Stimulated activated CD8-positive, alpha-beta memory T cell treated with anti-CD3 and anti-CD28 coated beads, Interleukin-7, amount 100 ng/mL, for 24 hours (primary cell): ENCODE data around the gene HAVCR2.

Experiments used
- DNase-seq: peaks from one replicate; pipeline ENCODE4 v3.0.0-alpha.2; 2020; ENCODE audit warnings: low read depth

HAVCR2 gene

DNA sequence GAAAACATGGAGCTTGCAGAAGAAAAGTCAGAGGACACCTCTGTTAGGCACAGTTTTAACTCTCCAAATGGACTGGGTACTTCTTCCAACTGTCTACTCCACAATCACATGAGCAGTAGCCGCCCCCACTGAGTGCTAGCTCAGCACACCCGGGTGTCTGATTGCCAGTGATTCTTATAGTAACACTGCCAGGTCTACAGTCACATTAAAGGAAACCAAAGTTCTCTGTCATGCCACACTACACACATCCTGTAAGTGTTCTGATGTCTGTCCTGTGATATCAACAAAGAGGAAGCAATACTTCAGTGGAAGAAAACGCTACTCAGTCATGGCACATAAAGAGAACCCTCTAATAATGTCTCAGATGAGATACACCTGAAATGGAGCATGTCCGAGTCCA, at the start of gene HAVCR2:
Gene HAVCR2 (minus strand): TSS at position 69 of the 400 bp plus-strand sequence. CDS start 61 bp downstream, at position 8.
- no peak for DNase-seq

DNA sequence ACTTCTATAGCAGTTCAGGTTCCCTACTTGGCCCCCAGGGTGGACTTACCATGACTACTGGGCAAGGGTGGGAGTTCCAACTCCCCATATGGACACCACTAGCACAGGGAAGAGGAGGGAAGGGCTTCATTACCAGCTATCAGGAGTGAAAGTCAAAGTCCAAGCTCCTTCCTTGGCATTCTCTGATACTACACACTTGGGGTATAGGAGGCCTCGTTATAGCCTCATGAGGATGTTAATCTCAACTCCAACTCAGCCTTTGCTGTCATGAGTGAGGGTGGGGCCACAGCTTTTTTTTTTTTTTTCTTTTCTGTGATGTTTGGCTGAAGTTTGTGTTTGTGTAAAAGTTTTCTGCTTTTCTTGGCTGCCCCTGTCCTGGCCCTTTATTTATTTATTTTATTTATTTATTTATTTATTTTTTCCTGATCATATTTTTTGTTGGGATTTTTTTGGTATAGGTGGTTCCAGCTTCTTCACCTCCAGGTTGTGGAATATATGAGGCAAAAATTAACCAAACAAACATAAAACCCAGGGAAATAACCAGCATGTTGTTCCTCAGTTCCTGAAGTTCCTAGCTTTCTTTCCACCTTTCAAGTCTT, 48.5 kb upstream of the HAVCR2 start:
- DNase-seq = no peak

DNA sequence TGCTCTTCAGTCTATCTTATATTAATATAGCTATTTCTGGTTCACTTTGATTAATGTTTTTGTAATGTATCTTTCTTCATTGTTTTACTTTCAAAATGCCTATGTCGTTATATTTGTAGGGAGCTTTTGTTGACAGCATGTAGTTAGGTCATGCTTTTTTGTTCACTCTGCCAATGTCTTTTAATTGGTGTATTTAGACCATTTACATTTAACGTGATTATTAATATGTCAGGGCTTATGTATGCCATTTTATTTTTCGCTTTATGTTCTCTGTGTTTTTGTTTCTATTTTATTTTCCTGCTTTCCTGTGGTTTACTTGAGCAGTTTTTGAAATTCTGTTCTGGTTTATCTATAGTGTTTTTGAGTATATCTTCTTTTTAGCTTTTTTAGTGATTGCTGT, 46.5 kb upstream of the HAVCR2 start:
- DNase-seq = no peak

DNA sequence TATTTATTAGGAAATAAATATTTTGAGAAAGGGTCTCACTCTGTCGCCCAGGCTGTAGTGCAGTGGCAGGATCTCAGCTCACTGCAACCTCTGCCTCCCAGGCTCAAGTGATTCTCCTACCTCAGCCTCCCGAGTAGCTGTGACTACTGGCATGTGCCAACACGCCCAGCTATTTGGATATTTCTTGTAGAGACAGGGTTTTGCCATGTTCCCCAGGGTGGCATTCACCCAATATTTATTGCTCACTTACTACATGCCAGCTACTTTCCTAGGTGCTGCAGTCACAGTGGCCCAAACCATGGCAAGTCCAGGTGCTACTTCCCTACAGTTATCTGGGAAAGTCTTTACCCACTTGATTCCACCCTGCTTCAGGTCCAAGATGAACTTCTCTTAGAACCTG, 42.2 kb upstream of the HAVCR2 start:
- DNase-seq = no peak

DNA sequence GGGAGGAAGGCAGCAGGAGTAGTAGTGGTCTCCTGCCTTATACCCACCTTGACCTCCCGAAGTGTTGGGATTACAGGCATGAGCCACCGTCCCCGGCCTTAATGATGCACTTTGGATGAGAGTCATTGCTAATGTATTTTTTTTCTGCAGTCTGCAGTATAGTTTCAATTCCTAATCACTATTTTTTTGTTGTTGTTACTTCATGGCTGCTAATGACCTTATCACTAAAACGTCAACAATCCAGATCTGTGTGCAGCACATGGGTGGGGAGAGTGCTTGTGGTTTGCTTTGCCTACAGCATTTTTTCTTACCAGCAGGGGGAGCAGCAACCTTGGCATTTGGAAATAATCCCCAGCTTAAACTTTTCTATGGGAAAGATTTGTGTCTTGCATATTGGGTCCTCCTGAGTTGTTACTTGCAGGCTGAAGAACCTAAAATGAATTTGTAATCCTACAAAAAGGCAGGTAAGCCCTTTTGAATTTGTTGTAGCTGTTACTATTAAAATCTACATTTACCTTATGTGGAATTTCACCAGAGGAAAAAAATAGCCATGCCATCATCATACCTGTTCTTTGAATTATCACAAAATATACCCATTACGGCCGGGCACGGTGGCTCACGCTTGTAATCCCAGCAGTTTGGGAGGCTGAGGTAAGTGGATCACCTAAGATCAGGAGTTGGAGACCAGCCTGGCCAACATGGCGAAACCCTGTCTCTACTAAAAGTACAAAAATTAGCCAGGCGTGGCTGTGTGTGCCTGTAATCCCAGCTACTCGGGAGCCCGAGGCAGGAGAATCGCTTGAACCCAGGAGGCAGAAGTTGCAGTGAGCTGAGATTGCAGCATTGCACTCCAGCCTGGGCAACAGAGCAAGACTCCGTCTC, 40.1 kb upstream of the HAVCR2 start:
- peak; percentile 61 for DNase-seq

DNA sequence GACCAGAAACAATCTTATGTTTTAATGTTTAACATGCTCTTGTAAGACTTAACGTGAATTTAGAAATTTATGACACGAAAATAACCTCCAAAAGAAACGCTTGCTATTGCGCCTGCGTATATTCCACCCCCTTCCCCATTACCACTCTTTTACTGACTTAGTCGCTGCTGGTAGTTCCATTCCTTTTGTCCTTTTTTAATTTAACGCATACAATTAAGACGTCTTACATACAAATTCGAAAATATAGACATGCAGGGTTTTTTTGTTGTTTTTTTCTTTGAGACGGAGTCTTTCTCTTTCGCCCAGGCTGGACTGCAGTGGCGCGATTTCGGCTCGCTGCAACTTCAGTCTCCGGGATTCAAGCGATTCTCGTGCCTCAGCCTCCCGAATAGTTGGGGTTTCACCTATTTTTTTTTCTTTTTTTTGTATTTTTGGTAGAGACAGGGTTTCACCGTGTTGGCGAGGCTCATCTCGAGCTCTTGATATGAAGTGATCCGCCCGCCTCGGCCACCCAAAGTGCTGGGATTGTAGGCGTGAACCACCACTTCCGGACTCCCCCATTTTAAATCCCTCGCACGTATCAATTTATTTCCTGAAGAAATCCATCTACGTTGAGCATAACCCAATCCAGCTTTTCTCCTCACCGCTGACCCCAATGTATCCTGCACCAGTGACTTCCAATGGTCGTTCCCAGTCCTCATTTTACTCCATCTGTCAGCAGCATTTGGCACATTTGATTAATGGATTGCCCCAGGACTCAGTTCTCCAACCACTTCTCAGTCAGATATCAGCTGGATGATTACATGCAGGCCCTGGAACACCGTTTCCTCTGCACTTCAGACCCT, 34.5 kb upstream of the HAVCR2 start:
- no peak for DNase-seq

DNA sequence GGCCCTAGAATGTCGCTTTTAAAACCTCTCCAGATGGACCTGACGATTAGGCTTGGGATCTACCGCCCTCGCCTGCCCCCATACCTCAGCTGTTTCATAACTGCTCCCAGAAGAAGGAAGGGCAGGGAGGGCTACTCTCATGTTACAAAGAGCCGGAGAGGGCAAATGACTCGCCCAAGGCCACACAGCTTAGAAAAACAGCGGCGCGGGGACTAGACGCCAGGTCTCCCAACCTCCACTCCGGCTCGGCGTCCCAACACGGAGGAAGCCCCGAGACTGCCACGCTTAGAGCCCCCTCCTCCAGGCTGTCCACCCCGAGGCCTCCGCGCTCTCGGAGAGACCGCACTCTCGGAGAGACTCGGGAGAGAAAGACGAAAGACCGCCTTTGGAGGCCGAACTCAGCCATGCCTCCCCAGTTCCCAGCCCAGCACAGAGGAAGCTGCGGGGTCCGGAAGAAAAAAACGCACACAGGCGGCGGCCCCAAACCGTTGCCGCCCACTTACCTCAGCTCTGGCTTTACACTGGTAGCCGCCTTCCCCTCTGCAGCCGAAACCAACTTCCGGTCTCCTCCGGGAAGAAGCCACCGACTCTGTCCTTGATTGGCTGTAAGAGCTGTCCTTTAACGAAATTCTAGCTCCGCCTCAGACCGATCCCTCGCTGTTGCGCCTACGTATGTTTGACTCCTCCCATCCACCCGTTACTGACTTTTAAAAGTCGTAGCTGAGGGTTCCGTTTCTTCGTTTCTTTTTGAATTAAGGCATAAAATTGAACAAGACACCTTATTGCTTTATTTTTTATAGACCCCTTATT, 33.7 kb upstream of the HAVCR2 start, which contains the start of gene MED7:
Gene MED7 (minus strand): TSS at position 549 of the 810 bp plus-strand sequence. CDS start 3,434 bp downstream, outside the sequence.
- peak; percentile 66 for DNase-seq

DNA sequence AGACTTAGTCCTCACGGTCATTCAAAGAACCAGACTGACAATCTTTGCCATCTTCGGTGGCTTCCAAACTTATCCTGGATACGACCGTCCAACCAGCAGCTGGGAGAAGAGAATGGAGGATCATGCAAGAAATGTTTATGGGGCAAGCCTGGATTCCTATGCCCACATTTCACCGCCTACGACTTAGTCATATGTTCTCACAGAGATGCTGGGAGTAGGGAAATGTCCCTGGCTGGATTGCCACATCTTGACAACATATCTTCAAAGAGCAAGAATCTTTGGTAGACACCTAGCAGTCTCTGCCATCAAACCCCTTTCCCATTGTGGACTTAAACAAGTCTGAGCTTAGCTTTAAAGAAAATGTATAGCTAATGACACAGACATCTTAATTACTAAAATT, 28.8 kb upstream of the HAVCR2 start:
- DNase-seq = no peak

DNA sequence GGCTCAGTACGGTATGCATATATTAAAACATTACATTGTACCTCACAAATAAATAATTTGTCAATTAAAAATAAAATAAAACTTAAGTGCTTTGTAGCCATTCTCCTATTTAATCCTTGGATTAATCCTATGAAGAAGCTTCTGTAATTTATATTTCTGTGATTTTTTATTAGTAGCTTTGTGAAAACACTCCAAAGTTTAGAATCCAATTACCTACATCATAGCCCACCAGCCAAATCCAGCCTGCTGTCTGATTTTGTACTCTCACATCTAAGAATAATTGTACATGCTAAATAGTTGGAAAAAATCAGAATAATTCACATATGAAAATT, 23.4 kb upstream of the HAVCR2 start:
- no peak for DNase-seq

DNA sequence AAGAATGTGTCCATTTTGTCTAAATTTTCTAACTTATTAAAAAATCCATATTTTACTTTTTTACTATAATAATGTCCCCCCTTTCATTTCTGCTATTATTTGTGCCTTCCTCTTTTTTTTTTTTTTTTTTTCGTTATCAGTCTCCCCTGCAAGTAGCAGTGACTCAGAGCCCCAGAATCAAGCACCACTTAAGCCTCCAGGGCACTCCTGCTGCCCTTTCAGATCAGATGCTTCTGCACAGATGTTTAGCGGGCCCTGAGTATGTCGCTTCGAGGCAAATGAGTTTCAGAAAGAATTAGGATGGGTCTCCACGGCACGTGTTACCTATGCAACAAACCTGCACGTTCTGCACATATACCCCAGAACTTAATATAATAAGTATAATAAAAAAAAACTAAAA, 22.1 kb upstream of the HAVCR2 start:
- DNase-seq = no peak

DNA sequence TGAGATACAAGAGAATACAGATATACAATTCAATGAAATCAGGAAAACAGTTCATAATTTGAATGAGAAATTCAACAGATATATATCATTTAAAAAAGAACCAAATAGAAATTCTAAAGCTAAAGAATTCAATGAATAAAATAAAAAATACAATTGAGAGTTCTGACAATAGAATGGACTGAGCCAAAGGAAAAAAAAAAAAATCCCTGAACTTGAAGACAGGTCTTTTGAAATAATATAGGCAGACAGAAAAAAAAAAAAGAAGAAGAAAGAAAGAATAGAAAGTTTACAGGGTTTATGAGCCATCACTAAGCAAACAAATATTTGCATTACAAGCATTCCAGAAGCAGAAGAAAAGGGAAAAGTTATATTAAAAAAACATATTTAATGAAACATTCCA, 12.9 kb upstream of the HAVCR2 start:
- no peak for DNase-seq

DNA sequence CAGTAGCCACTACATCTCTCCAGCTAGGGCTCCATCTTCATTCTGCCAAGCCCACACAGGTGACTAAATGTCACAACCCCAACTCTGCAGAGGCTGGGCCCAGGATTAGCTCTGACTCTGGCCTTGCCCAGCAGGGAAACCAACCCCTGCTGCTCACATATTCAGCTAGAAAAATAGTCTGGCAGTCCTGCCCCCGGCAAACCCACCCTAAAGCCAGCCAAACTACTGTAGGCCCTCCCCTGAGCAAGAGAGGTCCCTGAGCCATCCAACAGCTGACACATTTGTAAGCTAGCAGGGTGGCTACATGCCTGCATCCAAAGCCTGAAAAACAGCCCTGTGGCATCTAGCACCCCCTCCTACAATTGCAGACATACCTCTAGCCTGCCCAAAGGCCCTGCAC, 11.3 kb upstream of the HAVCR2 start:
- no peak for DNase-seq

DNA sequence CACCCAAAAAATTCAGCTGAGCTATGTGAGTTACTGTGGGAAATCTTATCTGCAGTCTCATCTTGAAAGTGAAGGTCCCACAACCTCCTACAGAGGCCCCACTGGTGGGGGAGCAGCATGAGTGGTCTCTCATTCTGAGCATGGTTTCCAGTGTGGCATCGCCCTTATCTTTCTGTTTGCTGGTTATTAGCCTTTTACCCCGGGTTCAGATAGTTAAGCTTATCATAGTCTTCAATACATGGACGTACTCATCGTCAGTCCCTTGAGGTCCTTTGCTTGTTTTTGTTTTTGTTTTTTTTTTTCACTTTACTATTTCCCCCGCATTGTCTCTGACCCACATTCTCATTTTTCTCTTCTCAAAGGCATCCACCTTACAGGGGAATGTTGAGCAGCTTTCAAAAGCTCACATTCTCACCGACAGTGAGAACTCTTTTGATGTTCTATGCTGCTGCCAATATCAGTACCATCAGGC, 7.7 kb upstream of the HAVCR2 start:
- no peak for DNase-seq

DNA sequence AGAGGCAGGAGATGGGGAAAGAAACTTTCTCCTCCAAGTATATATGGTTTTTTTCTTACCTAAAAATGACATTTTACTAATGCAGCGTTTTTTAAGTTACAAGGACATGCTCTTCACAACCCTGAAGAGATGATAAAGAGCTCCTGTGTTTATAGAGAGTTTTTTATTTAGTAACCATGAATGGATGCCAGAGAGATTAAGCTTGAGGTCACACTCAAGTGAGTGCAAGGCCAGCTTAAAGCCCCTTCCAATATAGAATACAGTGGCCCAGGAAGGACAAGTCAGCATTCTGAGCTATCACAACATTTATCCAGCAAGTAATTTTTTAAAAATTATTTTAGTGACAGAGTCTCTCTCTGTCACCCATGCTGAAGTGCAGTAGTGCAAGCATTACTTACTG, 6.7 kb upstream of the HAVCR2 start:
- no peak for DNase-seq

DNA sequence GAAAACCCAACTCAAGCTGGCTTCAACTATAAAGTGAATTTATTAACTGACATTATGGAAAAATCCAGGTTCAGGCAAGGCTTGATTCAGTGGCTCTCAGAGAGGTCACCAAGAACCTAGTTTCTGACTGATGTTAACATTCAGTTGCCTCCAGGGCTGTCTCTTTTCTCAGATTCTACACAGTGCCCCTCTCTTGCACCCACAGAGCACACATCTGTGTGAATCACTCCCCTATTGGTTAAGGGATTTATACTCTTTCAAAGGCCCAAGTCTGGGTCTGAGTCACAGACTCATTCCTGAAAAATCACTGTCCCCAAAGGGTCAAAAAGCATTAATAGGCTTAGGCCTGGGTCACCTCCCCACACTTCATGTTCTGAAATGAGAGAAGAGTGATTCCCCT, 6.2 kb upstream of the HAVCR2 start:
- no peak for DNase-seq

DNA sequence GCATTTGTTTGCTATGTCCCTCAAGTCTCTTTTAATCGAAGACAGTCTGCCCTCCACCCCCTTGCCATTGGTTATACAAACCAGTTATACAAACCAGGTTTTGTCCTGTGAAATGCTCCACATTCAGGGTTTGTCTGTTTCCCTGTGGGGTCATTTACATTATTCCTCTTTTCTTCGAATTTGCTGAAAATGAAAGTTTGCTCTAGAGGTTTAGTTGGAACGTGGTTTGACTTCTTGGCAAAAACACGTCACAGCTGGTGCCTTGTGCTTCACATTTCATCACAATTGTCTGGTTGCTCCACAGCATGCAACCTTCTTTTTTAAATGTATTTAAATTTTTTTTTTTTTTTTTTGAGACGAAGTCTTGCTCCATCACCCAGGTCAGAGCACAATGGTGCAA, 4.2 kb upstream of the HAVCR2 start:
- DNase-seq = no peak

DNA sequence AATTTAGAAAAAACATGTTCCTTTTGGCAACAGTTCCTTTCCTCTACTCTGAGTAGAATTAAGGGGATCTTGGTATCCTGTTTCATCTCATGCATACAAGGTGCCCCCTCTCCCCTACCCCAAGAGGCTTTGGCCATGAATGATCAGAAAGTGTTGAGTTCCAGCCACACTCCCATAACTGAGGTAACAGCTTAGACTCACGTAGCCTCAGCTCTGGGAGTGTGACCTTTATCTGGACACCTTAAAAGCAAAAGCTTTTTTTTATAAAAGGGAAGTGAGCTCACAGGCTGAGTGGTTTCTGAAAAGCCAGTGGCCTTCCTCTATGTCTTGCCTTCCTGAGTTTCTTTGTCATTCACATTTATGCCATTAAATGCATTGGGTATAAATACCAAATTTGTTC, 900 bp upstream of the HAVCR2 start:
- no peak for DNase-seq

DNA sequence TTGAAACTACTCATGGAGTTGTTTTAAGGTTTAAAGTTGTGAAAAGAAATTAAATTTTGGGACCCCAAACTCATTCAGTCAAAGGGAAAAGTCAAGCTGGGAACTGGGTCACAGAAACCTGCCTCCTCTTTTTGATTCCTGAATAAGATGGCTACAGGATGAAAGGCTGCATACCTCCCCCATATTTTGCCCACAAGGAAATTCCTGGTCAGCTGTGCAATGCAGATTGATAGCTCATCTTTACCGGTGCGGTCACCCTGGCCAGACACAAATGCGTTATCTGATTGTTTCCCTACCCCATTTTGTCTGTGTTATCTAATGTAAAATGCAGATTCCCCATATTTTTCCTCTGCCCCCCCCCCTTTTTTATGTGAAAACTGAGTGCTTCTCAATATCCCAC, 1.3 kb downstream of the HAVCR2 start:
- DNase-seq = no peak

DNA sequence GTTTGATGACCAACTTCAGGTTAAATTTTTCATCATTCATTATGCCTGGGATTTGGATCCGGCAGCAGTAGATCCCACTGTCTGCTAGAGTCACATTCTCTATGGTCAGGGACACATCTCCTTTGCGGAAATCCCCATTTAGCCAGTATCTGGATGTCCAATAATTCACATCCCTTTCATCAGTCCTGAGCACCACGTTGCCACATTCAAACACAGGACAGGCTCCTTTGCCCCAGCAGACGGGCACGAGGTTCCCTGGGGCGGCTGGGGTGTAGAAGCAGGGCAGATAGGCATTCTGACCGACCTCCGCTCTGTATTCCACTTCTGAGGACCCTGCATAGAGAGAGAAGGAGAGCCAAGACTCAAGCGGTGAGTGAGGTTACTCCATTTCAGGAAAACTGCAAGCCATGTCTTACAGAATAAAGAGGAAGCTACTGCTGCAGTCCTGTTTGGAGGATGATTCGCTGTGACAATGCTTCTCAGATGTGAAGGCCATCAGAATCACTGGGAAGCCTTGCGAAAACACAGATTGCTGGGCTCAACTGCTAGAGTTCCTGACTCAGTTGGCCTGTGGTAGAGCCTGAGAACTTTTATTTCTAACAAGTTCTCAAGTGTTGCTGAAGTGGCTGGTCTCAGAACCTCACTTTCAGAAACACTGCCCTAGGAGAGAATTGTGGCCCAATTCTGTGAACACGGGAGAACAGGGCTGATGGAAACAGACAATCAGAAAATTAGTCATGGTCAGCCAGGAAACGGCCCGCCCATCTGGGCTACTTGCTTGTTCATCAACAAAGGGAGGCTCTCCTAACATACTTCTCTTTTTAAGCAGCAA, 2.0 kb downstream of the HAVCR2 start:
- DNase-seq = no peak

DNA sequence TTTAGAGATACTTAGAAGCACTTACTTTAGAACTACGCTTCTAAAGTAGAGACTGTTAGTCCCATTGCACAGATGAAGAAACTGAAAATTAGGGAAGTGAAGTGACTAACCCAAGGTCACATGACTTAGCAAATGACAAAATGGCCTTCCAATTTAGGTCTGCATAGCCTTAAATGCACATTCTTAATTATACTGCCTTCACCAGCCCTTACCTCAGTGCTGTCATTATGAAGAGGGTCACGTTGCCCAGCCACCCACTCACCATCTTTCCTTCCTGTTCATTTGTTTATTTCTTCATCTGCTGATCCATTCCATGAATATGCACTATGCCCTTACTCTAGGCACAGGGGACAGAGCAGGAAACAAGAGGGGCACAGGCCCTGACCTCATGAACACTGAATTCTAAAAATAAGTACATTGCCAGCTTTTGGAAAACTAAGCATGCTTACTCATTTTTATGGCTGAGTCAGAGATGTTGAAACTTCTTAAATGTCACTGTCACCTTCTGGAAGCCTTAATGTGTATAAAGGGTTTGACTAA, 8.6 kb downstream of the HAVCR2 start:
- no peak for DNase-seq
